Stimulated activated CD8-positive, alpha-beta memory T cell treated with anti-CD3 and anti-CD28 coated beads, Interleukin-15, amount 100 ng/mL, for 24 hours (primary cell): ENCODE data around the gene CHD5.

Experiments
- DNase-seq: peaks from one replicate; pipeline ENCODE4 v3.0.0-alpha.2; 2020; ENCODE audit warnings: low read depth

Gene CHD5

GRCh38 chr1:6154525-6155319 is 25.4 kb downstream of the CHD5 start:
- no peak for DNase-seq

DNA sequence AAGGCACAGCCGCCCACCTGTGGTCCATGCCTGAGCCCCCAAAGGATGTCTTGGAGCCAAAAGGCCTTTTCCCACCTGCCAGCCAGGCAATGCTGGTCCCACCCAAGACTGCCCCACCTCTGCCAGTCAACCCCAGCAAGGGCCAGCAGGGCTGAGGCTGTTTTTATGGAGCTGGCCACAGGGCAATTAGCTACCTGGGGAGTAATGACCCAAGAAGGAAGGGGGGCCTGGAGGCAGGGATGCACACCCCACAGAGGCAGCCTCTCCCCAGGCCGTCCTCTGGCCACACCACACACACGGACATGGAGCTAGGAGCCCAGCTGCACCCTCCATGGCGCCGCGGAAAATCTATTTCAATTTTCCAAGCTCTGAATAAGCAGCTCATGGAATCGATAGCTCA is 27.2 kb downstream of the CHD5 start:
- no peak for DNase-seq

DNA sequence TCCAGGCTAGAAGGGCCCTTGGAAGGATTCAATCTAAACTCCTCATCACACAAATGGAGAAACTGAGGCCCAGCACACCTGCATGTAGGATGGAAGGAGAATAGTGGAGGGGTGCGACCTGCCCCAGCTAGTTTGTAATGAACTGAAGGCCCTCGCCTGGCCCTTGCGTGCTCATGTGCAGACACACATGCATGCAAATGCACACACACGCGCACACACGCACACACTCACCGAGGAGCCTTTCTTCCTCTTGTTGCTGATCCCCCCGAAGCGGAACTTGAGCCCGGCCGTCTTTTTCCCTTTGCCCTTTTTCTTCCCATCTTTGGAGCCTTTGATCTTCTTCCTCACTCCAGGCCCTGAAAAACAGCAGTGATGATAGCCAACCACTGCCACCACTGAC is 27.9 kb downstream of the CHD5 start:
- no peak for DNase-seq

DNA sequence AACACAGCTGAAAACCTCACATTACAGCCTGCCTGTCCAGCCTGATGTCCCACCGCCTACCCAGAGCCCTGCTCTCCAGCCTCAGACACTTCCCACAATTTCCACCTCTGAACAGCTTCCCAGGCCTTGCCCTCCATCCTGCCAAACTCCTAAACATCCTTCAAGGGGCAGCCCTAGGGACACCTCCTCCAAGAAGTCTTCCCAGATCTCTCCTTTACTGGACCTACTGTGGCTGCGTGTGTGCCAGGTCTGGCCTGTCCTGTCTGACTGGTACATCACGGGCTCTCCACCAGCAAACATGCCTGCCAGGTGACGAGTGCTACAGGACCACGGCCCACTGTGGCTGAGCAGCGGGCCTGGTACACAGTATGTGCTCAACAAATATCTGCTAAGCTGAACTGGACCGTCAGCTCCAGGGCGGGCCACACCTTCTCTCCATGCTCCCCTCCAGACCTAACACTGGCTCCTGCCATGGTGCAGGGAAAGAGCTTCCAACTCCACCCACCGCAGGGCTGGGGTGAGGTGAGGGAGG is 28.8 kb downstream of the CHD5 start:
- DNase-seq, result no peak

DNA sequence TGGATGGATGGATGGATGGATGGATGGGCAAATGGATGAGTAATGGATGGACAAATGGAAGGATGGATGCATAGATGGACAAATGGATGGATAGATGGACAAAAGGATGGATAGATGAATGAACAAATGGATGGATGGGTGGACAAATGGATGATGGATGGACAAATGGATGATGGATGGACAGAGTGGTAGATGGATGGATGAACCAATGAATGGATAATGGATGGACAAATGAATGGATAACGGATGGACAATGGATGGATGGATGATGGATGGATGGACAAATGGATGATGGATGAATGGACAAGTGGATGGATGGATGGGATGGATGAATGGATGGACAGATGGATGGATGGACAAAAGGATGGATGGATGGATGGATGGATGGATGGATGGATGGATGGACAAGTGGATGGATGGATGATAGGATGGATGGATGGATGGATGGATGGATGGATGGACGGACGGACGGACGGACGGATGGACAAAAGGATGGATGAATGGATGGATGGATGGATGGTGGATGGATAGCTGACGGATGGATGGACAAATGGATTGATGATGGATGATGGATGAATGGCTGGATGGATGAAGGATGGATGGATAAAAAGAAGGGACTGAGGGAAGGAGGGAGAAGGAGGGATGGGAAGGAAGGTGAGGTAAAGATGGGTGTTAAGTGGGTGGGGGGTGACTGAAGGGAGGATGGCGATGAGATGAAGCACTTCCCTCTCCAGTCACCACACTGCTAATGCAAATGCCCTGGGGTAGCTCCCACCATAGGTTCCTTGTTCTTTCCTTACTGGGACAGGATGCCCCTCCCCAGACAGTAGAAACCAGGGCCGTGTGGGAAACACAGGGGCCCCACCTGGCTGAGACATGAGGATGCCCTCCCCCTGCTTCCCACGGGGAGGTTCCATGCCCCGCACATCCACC is 29.8 kb downstream of the CHD5 start:
- no peak for DNase-seq

- DNase-seq, result no peak
Observed at GRCh38 chr1:6149597-6149996, 30.5 kb downstream of the CHD5 start.

DNA sequence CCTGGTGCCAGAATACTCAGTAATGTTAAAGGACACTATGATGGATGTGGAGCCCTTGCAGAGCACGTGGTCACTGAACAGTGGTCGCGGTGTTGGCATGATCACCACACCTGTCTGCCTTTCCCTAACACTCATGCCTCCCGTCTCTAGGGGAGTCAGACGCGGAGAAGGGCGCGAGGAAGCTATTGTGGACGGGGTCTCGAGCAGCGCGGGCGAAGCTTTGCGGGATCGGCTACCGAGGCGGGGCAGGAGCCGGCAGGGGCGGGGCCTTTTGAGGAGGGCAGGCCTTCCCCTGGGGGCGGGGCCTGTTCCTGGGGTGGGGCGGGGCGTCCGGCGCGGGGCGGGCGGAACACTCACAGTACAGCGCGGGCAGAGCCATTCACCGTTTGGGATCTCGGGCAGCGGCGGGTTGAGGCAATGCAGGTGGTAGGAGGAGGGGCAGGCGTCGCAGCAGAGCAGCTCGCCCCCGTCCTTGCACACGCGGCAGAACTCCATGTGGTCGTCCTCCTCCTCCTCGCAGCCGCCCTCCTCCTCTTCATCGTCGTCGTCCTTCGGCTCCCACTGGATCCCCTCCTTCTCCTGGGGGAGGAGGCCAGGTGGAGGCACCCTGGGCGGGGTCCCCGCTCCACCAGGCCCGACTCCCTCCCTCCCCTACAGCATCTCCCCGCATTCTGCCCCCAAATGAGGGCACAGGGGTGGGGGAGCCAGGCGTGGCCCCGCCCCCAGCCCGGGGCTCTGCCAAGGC is 31.5 kb downstream of the CHD5 start:
- DNase-seq, result peak; percentile 52

DNA sequence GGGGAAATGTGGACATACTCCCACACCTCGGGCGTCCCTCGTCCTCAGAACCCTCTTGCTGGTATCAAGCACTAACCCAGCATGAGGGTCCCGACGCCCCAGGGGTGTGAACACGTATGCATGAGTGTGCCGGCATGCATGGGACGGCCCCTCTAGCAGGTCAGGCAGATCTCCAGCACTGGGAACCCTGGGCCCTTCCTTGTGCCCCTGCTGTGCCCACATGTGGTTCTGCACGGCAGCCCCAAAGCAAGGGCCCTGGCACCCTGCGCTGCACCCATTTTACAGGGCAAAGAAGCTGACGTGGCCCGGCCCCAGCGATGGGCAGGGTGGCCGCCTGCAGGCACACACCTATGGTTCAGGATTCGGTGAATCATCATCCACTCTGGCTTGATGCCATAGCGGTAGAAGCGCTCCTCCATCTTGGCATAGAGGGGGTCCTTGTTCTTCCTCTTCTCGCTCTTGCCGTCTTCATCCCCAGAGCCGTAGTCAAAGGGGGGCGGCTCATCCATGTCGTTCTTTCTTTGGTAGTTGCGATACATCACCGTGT is 34.2 kb downstream of the CHD5 start:
- DNase-seq, result no peak

DNA sequence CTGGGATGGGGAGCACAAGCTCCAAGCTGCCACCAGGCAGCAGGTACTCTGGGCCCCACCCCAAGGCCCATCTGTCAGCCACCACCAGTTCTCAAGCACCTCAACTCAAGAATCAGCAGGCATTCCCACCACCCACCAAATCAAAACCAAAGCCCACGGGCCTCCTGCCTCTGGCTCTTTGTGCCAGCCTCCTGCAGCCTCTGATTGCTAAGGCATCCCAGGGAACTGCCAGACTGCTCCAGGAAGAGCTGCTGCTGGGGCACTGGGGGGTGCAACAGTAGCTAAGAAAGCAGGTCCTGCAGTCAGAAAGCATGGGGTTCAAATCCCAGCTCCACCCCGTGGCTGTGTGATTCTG is 34.7 kb downstream of the CHD5 start:
- no peak for DNase-seq

DNA sequence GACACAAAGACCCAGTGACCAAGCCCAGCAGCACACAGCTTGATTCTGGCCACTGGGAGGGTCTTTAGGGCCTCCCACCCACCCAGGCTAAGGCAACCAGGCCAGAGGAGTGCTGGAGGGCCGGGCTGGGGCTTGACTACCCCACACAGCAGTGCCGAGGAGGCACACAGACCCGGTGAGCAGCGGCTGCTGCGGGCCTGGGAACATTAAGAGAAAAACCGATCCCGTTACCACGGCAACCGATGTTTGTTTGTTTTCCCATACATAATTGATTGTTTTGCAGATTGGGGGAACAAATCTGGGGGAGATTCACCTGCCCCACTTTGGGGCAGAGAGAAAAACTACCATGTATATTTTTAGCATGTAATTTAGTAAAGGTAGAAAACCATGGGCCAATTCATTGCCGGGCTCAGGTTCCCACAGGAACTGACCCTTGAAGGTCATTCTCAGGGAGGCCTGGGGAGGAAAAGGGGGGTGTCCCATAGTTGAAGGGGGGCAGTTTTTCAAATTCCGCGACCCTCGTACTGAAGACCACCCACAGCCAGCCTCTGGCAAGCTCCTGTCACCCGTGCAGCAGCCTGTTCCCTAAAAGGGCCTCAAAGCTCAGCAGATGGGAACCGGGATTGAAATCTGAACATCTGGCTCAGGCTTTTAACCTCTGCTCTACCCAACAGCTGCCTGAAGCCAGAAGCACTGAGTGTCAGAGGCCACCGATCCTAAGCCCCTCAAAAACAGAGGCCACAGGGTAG is 35.3 kb downstream of the CHD5 start:
- DNase-seq, result no peak

DNA sequence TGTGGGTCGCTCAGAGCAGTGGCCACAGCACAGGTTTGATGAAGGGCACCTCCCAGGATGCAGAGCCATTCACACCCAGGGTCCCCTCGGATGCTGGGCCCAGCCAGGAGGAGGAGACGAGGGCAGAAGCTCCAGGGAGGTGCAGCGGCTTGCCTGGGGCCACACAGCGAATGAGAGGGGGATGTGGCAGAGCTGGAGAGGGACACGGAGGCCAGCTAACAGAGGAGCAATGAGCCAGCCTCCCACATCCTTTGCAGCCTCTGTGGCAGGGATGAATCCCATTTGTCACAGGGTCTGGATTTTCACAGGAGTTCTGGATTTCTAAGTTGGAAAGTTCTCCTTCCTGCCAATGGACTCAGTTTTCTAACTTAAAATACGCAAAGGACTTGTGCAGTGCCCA is 35.9 kb downstream of the CHD5 start:
- no peak for DNase-seq

DNA sequence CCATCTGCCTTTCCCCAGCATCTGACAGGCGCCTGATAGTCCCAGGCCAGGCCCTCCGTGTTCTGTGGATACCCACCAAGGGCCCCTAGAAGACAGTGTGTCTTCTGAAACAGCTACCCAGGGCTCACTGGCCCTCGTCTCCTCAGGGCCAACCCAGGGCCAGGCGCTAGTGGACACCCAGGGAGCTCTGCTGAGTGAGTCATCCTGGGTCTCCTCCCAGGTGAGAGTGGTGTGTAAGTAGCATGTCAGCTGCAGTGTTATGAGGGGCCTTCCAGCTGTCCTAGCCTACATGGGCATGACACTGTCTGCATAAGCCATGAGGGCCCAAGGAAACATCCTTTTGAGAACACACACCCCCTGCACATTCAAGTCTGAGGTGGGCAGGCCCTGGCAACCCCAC is 36.7 kb downstream of the CHD5 start:
- no peak for DNase-seq

GRCh38 chr1:6142734-6143133 is 37.4 kb downstream of the CHD5 start:
- no peak for DNase-seq

- no peak for DNase-seq
Observed at GRCh38 chr1:6142036-6142621, 38.0 kb downstream of the CHD5 start.

DNA sequence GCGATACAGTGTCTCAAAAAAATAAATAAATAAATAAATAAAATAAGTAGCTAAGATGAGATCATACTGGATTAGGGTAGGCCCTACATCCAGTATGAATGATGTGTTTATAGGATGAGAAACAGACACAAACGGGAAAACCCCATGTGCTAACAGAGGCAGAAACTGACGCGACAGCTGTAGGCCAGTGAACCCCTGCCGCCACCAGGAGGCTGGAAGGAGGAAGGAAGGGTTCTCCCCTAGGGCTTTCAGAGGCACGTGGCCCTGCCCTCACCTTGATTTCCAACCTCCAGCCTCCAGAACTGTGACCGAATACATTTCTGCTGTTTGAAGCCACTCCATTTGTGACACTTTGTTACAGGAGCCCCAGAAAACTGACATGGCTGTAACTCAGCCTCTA is 38.5 kb downstream of the CHD5 start:
- DNase-seq, result no peak

- no peak for DNase-seq
Observed at GRCh38 chr1:6140413-6140812, 39.7 kb downstream of the CHD5 start.

GRCh38 chr1:6137758-6138157 is 42.4 kb downstream of the CHD5 start:
- DNase-seq, result no peak

DNA sequence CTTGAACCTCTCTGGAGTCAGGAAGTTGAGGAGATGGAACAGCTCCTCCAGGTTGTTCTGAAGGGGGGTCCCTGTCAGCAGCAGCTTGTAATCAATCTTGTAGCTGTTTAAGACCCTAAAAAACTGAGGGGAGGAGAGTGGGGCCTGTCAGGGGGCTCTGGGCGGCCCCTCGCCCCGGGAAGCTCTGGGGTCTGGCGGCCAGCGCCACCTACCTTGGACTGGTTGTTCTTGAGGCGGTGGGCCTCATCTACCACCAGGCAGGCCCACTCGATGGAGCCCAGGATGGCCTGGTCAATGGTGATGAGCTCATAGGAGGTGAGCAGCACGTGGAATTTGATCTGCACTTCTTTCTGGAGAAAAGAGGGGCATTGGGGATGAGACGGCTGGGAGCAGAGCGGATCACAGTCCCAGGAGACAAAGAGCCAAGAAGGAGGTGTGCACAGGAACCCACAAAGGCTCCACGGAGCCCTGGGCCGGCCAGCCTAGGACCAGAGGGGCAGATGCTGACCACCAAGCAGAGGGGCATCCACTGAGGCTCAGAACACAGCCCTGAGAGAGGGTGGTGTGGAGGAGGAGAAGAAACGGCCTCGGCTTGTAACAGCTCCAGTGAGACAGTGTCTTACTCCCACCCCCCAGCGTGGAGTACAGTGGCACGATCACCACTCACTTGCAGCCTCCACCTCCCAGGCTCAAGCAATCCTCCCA is 43.5 kb downstream of the CHD5 start:
- DNase-seq, result no peak

GRCh38 chr1:6134741-6135510 is 45.2 kb downstream of the CHD5 start:
- DNase-seq, result no peak

DNA sequence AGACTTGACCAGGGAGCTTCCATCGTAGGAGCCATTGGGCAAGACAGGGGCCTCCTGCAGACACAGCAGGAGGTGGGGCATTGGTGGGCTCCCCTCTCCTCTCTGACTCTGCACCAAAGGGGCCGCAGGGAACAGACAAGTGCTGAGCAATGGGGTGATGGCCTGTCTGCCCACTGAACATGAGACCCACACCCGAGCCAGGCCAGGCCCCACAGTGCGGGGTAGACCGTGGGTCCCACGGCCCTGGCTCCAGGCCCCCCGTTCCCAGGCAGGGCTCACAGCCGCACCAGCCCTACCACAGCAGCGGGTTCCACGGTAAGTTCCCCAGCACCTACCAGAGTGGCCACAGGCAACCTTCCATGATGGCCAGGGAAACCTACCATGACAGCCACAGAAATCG is 45.9 kb downstream of the CHD5 start:
- no peak for DNase-seq
